ENCODE data around the gene SYNDIG1.

Gene SYNDIG1

GRCh38 chr20:24529369-24529719 lies 59.9 kb downstream of the SYNDIG1 start:
- no peak for DNase-seq

DNA sequence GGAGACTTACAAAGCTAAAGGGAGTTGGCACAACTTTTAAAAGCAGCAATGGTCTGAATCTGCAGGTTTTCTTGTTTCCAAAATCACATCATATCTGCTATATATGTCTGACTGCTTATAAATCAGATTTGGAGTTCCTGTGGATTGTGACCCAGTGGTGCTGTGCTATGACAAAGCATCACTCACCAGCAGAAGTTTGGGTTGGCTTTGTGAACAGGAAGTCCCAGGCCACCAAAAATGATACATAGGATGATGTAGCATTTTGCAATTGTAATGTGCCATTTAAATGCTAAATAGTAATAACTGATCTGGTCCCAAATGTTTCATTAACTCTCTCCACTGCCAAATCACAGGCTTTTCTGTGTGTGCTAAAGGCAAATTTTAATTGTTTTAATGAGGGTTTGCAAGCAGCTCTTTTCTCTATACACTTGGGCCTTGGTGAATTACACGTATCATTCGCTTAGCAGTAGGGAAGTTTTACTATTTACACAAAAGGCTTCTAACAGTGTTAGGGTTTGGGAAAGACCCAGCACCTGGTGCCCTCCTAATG lies 60.8 kb downstream of the SYNDIG1 start:
- no peak for DNase-seq

GRCh38 chr20:24531202-24531601 lies 61.8 kb downstream of the SYNDIG1 start:
- DNase-seq = no peak

DNA sequence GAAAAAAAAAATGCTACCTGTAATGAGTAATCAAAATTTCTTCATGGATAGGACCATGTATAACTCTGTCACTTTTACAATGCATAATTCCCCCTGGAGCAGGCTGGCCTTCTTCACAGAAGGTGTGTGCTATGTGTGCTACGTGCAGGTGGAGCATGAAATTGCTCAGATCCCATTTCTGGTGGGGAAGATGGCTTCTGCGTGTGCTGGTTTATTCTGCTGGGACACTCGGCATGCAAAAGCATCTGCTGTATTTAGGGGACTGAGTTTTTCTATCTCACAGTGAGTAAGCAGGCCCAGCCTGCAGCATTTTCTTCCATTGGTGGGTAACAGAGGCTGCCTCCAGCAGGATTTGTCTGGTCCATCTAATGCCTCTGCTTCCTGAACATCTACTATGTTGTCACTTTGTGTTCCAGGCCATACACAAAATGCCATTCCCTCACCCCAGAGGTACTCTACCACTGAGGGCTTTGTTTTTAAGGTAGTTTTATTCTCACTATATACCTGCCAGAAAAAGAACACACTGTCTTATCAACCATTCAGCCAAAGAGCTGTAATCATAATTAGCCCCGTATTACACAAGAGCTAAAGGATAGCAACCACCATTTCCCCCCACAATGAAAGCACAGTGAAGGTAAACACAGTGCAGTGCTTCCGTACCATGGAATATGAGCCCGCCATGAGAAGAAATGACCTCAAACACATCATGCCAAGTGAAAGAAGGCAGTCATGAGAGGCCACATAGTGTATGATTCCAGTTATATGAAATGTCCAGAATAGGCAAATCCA lies 62.4 kb downstream of the SYNDIG1 start:
- no peak for DNase-seq

DNA sequence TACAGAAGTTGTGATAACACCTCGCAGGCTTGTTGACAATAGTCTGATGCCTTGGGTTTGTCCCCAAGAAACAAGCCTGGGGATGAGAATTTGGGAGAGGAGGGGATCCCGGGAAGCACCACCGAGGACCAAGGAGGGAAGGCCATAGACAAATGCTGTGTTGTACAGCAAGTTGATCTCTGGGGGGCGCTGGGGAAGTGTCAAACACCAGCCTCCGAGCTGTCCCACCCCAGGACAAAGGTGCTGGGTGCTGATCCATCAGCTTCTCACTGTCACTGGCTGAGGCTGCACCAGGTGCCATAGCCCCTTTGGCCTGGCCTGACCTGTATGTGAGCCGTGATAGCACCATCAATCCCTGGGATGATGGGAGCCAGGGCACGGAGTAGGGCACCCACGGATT lies 64.0 kb downstream of the SYNDIG1 start:
- DNase-seq = no peak

- no peak for DNase-seq
These were observed 64.9 kb downstream of the SYNDIG1 start for GRCh38 chr20:24534282-24534681.

GRCh38 chr20:24535941-24536730 lies 66.7 kb downstream of the SYNDIG1 start:
- DNase-seq = no peak

DNA sequence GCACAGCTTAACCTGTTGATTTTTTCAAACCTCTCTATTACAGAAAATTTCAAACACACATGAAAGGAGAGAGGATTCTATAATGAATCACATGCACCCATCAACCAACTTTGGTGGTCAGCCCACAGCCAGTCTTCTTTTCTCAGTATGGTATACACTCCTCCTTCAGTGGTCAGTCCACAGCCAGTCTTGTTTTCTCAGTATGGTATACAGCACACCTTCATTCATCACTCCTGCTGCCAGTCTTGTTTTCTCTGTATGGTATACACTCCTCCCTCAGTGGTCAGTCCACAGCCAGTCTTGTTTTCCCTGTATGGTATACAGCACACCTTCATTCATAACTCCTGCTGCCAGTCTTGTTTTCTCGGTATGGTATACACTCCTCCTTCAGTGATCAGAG lies 67.8 kb downstream of the SYNDIG1 start:
- DNase-seq = no peak

- no peak for DNase-seq
These were observed 73.3 kb downstream of the SYNDIG1 start for GRCh38 chr20:24542721-24543120.

- DNase-seq = no peak
These were observed 73.7 kb downstream of the SYNDIG1 start for GRCh38 chr20:24543168-24543567.

DNA sequence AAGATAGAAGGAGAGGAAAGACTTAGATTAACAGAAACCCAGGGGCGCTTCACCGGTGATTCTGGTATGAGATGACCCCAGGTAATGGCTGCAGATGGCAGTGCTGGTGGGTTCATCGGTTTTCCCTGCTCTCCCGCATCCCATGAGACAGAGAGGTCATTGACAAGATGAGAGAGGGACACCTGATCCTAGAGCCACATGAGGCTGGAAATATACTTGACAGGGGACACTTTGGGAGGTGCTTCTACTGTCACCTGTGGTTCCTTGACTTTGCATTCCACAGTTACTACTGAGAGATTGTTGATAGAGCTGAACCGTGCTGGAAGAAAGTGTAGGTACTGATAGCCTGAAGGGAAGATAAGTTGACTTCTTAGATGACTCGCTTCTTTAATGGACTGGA lies 74.3 kb downstream of the SYNDIG1 start:
- DNase-seq = no peak

DNA sequence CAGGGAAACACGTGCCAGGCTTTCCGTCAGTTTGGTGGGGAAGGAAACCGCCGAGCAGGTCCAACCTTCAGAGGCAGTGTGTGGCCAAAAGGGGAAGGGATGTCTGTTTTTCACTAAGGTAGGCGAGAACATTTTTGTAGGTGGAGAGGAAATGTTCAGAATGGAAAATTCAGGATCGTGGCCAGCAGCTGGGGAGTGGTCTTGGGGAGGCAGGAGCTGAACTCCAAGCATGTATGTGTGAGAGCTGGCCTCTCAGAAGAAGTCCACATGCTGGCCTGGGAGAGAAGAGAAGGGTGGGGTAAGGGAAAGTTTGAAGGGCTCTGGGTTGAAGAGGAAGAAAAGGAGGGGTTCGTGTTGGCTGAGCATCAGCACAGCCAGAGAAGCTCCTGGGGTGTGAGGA lies 74.9 kb downstream of the SYNDIG1 start:
- no peak for DNase-seq

- DNase-seq = no peak
These were observed 75.7 kb downstream of the SYNDIG1 start for GRCh38 chr20:24545168-24545567.

- DNase-seq = no peak
These were observed 76.9 kb downstream of the SYNDIG1 start for GRCh38 chr20:24546232-24546892.

GRCh38 chr20:24547967-24548366 lies 78.5 kb downstream of the SYNDIG1 start:
- no peak for DNase-seq

DNA sequence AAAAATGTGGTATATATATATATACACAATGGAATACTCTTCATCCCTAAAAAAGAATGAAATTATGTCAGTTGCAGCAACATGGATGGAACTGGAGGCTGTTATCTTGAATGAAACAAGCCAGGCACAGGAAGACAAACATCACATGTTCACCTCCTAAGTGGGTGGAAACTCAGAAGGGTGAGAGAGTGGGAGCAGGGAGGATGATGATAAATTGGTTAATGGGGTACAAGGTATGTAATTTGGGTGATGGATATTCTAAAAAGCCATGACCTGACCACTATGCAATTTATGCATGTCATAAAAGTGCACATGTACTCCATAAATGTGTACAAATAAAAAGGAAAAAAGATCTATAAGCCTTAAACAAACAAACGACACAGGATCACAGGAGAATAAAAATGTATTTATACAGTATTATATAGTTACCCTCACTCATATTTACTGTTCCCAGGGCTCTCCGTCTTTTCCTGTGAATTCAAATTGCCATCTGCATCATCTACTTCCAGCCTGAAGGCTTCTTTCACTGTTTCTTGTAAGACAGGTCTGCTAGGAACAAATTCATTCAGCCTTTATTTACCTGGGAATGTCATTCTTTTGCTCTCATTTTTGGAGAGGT lies 89.8 kb downstream of the SYNDIG1 start:
- no peak for DNase-seq

- DNase-seq = no peak
These were observed 91.4 kb downstream of the SYNDIG1 start for GRCh38 chr20:24560571-24561491.

GRCh38 chr20:24565835-24566351 lies 96.5 kb downstream of the SYNDIG1 start:
- no peak for DNase-seq

DNA sequence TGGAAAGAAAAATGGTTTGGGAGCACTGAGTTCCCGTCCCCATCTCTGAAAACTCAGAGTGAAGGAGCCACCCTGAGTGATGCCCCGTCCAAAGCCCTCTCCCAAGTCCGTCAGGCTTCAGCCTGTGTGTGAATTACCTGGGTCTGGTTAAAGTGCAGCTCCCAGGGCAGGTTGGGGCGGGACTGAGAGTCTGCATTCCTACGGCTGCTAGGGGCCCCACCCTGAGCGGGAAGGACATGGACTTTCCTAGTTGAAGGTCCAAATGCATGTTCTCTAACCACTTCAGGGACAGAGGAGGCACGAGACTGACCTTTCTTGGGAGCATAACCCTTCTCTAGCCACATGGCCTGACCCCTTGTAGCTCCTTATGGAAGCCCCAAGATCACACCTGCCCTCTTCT lies 97.2 kb downstream of the SYNDIG1 start:
- no peak for DNase-seq

GRCh38 chr20:24567508-24567907 lies 98.1 kb downstream of the SYNDIG1 start:
- DNase-seq = no peak

DNA sequence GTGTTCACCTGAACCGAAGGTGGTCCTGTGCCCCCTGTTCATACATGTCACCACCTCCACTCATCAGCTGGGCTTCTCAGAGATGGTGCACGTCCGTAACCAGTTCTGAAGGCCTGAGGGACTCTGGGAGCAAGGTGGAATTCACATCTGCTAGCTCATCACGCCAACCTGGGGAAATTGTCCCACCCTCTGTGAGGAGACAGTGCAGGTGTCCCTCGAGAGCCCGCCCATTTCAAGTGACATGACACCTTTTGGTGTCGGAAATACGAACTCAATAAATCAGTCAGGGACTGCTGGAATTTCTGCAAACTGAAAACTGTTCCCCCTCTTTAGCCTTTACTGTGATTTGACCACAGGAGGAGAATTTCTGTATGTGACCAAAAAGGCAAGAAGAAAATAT lies 99.4 kb downstream of the SYNDIG1 start:
- DNase-seq = no peak

GRCh38 chr20:24571159-24571558 lies 101.7 kb downstream of the SYNDIG1 start:
- DNase-seq = no peak
